ENCODE data around the gene PRDM7.
A peak's percentile ranks its signal among the peaks of the same experiment; 100 is the strongest.

PRDM7 gene

DNA sequence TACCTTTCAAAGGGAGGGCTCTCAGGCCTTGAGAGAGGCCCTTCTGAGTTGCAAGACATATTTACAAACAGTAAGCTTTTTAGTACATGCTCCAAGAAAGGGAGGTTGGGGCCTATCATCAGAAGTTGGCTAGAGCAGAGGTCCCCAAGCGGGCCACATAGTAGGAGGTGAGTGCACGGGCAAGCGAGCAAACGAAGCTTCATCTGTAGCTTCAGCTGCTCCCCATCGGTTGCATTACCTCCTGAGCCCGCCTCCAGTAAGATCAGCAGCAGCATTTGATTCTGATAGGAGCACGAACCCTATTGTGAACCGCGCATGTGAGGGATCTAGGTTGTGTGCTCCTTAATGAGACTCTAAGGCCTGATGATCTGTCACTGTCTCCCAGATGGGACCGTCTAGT, 26.2 kb downstream of the PRDM7 start:
- H3K4me3 ChIP-seq (replicated peaks in 1 of 2; ENCODE audit: low read depth in 2 of 2, low read length in 2 of 2), result no peak overlapping the region
- DNase-seq (ENCODE audit: low read depth in 2 of 2), result no peak
- TF ChIP-seq, protein P1, sequence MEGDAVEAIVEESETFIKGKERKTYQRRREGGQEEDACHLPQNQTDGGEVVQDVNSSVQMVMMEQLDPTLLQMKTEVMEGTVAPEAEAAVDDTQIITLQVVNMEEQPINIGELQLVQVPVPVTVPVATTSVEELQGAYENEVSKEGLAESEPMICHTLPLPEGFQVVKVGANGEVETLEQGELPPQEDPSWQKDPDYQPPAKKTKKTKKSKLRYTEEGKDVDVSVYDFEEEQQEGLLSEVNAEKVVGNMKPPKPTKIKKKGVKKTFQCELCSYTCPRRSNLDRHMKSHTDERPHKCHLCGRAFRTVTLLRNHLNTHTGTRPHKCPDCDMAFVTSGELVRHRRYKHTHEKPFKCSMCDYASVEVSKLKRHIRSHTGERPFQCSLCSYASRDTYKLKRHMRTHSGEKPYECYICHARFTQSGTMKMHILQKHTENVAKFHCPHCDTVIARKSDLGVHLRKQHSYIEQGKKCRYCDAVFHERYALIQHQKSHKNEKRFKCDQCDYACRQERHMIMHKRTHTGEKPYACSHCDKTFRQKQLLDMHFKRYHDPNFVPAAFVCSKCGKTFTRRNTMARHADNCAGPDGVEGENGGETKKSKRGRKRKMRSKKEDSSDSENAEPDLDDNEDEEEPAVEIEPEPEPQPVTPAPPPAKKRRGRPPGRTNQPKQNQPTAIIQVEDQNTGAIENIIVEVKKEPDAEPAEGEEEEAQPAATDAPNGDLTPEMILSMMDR (IDR thresholded peaks at IDR 0.05; ENCODE audit: low read depth, low read length), result no peak

DNA sequence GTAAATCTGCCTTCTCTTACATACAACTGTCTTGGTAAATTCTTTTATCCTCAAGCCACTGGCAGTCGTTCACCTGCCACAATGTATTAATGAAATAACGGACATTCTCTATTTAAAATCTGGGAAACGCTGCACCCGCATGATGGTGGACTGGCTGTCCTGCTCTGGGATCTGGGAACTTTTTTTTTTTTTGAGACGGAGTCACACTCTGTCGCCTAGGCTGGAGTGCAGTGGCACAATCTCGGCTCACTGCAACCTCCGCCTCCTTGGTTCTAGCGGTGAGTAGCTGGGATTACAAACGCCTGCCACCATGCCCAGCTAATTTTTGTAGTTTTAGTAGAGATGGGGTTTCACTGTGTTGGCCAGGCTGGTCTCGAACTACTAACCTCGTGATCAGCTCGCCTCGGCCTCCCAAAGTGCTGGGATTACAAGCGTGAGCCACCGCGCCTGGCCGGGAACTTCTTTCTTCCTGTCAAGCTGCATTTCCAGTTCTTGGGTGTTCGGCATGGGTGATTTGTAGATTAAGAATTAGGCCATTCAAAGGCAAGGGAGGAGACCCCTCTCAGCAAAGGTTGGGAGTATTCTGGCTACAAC, 28.3 kb downstream of the PRDM7 start:
- TF ChIP-seq, protein P1 (IDR thresholded peaks at IDR 0.05; ENCODE audit: low read depth, low read length), result no peak
- no peak for DNase-seq (ENCODE audit: low read depth in 2 of 2)
- H3K4me3 ChIP-seq (replicated peaks in 1 of 2; ENCODE audit: low read depth in 2 of 2, low read length in 2 of 2), result no peak overlapping the region

DNA sequence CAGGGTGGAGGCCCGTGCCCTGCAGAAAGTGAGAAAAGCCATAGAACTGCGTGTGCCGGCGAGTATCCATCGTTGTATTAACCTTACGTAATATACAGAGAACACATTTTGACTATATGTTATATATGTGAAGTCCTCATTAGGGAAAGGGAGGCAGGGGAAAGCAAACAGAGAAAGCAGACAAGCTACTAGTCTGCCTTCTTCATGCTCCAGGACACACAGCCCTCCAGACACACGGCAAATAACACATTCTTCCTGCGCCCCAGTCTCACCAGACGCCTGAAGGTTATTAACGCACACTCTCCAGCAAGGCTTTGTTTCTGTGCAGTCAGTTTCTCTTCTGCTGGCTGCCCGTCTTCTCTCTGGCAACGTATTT, 28.8 kb downstream of the PRDM7 start:
- TF ChIP-seq, protein P1 (IDR thresholded peaks at IDR 0.05; ENCODE audit: low read depth, low read length), result no peak

DNA sequence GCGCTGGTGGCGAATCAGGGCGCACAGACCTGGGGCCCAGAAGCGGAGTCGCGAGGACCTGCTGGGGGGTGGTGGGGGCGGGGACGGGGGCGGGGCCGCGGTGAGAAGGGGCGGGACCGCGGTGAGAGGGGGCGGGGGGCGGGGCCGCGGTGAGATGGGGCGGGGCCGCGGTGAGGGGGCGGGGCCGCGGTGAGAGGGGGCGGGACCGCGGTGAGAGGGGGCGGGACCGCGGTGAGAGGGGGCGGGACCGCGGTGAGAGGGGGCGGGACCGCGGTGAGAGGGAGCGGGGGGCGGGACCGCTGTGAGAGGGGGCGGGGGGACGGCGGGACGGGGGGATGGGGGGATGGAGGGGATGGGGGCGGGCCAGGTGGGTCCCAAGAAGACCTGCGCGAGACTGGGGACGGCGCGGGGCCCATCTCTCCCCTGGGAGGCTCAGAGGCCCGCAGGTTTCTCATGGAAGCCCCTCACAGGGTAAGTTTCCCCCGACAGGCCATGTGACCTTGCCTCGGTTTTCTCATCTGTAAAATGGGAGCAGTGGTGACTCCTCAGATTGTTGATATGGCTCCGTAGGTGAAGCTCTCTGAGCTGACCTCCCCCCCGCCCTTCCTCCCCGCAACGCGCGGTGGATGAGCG, 29.3 kb downstream of the PRDM7 start:
- peak overlapping the region; percentile 35 for H3K4me3 ChIP-seq (replicated peaks in 1 of 2; ENCODE audit: low read depth in 2 of 2, low read length in 2 of 2)
- TF ChIP-seq, protein P1 (IDR thresholded peaks at IDR 0.05; ENCODE audit: low read depth, low read length), result no peak
- DNase-seq (ENCODE audit: low read depth in 2 of 2), result peak in 1 of 2 donors; percentile 17

More for the DNA sequence above, 28.8 kb downstream of the PRDM7 start:
- no peak overlapping the region for H3K4me3 ChIP-seq (replicated peaks in 1 of 2; ENCODE audit: low read depth in 2 of 2, low read length in 2 of 2)
- no peak for DNase-seq (ENCODE audit: low read depth in 2 of 2)

DNA sequence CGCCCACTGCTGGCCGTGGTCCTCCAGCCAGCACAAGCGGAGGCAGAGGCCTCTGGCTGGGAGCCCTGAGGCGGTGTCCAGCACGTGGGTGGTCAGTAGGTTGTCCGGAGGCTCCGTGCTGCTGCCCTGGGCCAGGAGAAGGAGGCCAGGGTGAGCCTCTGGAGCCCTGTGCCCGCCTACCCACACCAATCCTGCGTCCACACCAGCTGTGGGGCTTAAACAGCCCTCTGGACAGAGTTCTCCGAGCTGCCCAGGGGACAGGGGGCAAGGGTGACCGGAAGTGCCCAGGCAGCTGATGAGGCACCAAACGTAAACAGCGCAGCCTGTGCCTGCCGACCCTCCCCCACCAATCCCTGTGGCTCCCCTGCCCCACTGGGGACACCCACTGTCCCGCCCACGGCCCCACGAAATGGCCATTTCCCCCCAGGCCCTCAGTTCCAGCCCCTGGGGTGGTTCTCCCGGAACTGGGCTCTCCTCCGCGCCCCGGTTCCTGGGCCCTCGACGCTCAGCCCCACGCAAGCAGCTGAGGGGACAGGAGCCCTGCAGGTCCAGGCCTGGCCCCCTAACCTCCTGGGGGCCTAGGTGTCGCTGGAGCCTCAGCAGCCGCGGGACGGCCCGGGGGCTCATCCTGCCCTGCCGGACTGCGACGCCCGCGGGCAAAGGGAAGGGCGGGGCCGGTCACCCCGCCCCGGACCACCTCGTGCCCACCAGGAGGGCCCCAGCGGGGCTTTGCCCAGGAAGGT, 30.0 kb downstream of the PRDM7 start:
- DNase-seq (ENCODE audit: low read depth in 2 of 2), result peak; percentile 44 to 85
- TF ChIP-seq, protein P1 (IDR thresholded peaks at IDR 0.05; ENCODE audit: low read depth, low read length), result no peak
- H3K4me3 ChIP-seq (replicated peaks in 1 of 2; ENCODE audit: low read depth in 2 of 2, low read length in 2 of 2), result peak overlapping the region; percentile 35

DNA sequence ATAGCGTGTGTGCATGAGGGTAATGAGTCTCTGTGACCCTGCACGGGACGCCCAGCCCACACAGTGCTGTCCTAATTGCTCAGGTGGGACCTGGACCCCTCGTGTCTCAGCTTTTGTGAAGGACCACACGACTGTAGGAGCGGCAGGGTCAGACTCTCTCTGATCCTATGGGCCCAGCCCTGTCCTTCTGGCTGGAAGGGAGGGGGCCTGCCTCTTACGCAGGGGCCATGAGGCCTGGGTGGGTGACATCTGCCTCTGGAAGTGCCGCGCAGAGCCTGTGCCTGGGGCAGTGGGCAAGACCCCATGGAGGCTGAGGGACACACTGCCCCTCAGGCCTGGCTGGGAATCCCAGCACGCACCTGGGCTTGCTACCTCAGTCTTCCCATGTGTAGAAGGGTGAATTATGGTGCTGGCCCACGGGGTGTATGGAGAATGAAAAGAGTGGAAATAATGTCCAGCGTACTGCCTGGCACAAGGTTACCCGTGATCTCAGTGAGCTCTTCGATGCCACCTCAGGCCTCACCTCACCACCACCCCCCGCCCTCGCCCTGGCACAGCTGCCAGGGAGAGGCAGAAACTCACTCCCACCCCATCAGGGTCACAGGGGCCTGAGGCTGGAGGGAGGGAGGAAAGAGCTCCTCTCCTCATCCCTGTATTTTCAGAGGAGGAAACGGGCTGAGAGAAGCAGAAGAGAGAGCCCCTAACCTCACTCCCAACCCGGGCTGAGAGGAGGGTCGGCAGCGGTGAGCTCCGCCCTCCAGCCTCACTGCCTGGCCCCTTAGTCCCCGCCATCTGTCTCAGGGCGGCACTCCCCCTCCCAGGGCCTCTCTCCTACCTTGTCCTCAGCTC, 30.8 kb downstream of the PRDM7 start:
- TF ChIP-seq, protein P1 (IDR thresholded peaks at IDR 0.05; ENCODE audit: low read depth, low read length), result no peak
- no peak for DNase-seq (ENCODE audit: low read depth in 2 of 2)
- peak overlapping the region in 1 of 2 donors; percentile 35 for H3K4me3 ChIP-seq (replicated peaks in 1 of 2; ENCODE audit: low read depth in 2 of 2, low read length in 2 of 2)
